HepG2 (cell line): ENCODE measurements around the gene BACH2.

Experiments
- ATF4 ChIP-seq, 2 experiments: fragments of 450-650 bp in 1 of 2; sonication (generic) in 1 of 2; formaldehyde crosslinking; IDR thresholded peaks; 2 replicates each; pipeline versions ENCODE4 v1.5.0 to v1.8.0; 2020 to 2022; ENCODE audit warnings: mild to moderate bottlenecking in 1 of 2, missing genetic modification reagents in 1 of 2
- CEBPB ChIP-seq: IDR thresholded peaks from 2 replicates; pipeline ENCODE4 v1.6.1; 2011; ENCODE audit warnings: low read depth, low read length, improper control_type of control experiment, borderline replicate concordance
- MNT ChIP-seq: fragments of 450-650 bp; IDR thresholded peaks from 2 replicates; pipeline ENCODE4 v1.6.1; 2016
- ZNF281 ChIP-seq: sonication (generic); formaldehyde crosslinking; IDR thresholded peaks from 2 replicates; pipeline ENCODE4 v1.4.0; 2020; ENCODE audit warnings: missing genetic modification reagents, borderline replicate concordance
- ZSCAN31 ChIP-seq: sonication (generic); formaldehyde crosslinking; IDR thresholded peaks from 2 replicates; pipeline ENCODE4 v1.5.0; 2020; ENCODE audit warnings: low read depth, mild to moderate bottlenecking, missing genetic modification reagents

- TF ChIP-seq CEBPB (no peak), ATF4 (CRISPR knock-in tag; IDR thresholded peaks at IDR 0.05) (no peak), ZSCAN31 (CRISPR knock-in tag) (no peak), MNT (no peak), ZNF281 (no peak)
These were observed 252.3 kb downstream of the BACH2 start for GRCh38 chr6:90044182-90044832.
